GM21786 (cell line): Measurements from ENCODE around the gene CEACAM1.
"Not testable (repeated sequence)": the region's sequence is repeated elsewhere in the genome, so short reads cannot be mapped to it uniquely, and the experiment has no call there.

Experiments
- ATAC-seq: cut with Tn5 transposase; IDR thresholded peaks from one replicate; pipeline ENCODE4 v1.9.1; 2021; ENCODE audit not compliant: unreplicated experiment

The CEACAM1 gene

DNA sequence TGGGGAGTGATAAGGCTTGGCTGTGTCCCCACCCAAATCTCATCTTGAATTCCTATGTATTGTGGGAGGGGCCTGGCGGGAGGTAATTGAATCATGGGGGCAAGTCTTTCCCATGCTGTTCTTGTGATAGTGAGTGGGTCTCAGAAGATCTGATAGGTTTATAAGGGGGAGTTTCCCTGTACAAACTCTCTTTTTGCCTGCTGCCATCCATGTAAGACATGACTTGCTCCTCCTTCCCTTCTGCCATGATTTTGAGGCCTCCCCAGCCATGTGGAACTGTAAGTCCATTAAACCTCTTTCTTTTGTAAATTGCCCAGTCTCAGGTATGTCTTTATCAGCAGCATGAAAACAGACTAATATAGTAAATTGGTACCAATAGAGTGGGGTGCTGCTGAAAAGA is 20.8 kb upstream of the CEACAM1 start:
- ATAC-seq = not testable (repeated sequence)

DNA sequence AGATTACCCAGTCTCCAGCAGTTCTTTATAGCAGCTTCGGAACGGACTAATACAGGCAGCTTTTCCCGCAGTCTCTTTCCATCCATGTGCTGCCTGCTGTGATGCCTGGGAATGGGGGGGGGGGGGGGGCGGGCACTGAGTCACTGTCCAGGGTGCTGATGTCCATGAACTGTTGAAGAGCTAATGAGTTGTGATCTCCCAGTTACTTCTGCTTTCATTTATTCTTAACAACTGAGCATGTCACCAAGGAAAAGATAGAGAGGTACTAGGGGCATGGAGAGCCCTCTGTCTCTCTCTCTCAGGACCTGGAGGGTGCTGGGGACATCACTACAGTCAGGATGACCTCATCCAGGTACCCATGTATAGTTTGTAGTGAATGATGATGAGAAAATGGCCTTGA is 20.3 kb upstream of the CEACAM1 start:
- ATAC-seq = no peak

- ATAC-seq = no peak
Measured at GRCh38 chr19:42547929-42548328, 19.6 kb upstream of the CEACAM1 start.

DNA sequence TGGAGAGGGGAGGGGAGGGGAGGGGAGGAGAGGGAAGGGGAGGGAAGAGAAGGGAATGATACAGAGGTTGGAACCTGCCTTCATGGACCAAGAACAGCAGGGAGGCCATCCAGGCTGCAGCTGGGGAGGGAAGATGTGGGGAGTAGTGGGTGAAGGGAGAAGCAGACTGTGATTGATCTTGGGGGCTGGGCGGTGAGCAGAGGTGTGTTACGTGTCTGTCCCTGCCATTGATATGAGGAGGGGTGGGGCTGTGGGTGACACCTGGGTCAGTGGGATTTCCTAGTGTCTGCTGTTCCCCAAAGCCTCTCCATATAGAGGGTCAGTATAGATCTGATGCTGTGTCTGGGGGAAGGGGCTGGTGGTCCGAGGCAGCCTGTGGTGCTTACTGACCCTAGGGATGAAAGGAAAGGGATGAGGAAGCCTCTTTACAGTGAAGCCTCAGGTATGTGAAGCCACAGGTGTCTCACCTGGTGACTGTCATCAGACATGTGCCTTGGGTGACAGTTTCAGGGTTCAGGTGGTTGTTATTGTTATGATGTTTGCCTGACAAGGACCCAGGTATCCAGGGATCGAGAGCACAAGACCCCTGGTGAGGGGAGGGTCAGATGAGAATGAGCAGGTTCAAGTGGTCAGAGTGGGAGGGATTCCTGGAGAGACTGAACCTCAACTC is 18.7 kb upstream of the CEACAM1 start:
- ATAC-seq = no peak

GRCh38 chr19:42544146-42544545 is 15.9 kb upstream of the CEACAM1 start:
- no peak for ATAC-seq

- ATAC-seq = no peak
Measured at GRCh38 chr19:42542791-42543190, 14.5 kb upstream of the CEACAM1 start.

GRCh38 chr19:42540071-42540553 is 11.8 kb upstream of the CEACAM1 start:
- ATAC-seq = no peak

DNA sequence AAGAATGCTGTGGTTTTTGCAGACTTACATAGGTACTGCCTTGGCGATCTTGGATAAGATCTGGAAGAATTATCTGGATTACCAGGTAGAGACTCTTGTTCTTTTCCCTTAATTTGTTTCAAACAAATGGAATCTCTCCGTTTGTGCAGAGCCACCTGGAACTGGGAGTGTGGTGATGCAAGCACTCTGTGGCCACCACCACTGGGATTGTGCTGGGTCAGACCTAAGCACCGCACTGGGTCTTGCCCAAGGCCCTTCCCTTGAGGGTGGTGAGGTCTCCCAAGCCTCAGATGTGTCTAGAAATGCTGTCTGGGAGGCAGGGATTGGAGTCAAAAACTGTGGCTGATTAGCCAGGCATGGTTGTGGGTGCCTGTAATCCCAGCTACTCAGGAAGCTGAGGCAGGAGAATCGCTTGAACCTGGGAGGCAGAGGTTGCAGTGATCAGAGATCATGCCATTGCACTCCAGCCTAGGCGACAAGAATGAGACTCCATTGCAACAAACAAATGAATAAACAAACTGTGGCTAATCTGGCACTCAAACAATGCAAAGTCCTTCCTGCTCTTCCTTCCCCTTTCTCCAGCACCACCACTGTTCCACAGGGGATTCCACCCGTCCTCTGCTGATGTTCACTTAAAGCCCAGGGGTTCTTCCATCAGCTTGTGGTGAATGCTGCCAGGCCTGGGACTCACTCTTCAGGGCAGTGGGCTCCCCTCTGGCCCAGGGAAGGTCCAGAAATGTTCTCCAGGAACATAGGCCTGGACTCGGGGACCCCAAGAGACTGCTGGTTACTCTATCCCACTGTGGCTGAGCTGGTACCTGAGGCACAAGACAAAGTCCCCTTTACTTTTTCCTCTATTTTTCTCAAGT is 10.8 kb upstream of the CEACAM1 start:
- ATAC-seq = no peak

GRCh38 chr19:42535276-42535675 is 7.0 kb upstream of the CEACAM1 start:
- ATAC-seq = not testable (repeated sequence)

DNA sequence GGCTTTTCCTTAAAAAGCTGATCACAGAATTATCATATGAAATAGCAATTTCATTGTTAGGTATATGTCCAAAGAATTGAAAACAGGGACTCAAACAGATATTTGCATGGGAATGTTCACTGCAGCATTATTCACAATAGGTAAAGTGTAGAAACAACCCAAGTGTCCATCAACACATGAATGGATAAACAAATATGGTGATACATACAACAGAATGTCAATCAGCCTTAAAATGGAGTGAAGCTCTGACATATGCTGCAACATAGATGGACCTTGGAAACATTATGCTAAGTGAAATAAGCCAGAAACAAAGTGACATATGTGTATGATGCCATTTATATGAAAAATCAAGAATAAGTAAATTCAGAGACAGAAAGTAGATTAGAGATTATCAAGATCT is 6.1 kb upstream of the CEACAM1 start:
- ATAC-seq = no peak

- ATAC-seq = no peak
Measured at GRCh38 chr19:42532891-42533290, 4.6 kb upstream of the CEACAM1 start.

- no peak for ATAC-seq
Measured at GRCh38 chr19:42531313-42531712, 3.0 kb upstream of the CEACAM1 start.

DNA sequence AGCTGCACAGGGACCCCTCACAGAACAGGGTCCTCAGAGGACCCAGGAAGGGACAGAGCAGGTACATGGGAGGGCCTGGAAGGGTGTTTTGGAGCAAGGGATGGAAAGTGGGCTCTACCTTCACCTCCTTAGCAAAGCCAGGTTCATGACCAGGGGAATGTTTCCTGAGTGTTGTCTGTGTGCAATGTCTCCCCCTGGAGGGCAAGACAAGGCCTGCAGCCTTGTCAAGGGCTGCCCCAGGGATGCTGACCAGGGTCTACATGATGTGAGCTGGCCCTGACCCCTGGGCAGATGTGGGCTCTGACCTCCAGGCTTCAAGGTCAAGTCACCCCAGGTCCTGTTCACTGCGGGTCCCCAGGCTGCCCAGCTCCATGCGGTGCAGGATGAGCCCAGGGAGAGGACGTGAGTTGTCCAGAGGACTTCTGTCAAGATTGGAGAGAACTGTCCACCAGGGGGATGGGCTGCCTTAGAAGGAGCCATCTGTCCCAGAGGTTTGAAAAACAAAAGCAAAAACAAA is 1.0 kb upstream of the CEACAM1 start:
- ATAC-seq = no peak

- no peak for ATAC-seq
Measured at GRCh38 chr19:42524943-42525342, 3.3 kb downstream of the CEACAM1 start.

- ATAC-seq = no peak
Measured at GRCh38 chr19:42524250-42524649, 4.0 kb downstream of the CEACAM1 start.

DNA sequence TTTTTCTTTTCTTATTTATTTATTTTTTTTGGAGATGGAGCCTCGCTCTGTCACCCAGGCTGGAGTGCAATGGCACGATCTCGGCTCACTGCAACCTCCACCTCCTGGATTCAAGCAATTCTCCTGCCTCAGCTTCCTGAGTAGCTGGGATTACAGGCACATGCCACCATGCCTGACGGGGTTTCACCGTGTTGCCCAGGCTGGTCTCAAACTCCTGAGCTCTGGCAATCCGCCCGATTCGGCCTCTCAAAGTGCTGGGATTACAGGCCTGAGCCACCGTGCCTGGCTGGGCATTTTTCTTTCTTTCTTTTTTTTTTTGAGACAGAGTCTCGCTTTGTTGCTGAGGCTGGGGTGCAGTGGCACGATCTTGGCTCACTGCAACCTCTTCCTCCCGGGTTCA is 6.0 kb downstream of the CEACAM1 start:
- ATAC-seq = not testable (repeated sequence)

GRCh38 chr19:42521346-42522030 is 6.8 kb downstream of the CEACAM1 start:
- ATAC-seq = no peak

GRCh38 chr19:42519108-42519507 is 9.2 kb downstream of the CEACAM1 start:
- no peak for ATAC-seq

DNA sequence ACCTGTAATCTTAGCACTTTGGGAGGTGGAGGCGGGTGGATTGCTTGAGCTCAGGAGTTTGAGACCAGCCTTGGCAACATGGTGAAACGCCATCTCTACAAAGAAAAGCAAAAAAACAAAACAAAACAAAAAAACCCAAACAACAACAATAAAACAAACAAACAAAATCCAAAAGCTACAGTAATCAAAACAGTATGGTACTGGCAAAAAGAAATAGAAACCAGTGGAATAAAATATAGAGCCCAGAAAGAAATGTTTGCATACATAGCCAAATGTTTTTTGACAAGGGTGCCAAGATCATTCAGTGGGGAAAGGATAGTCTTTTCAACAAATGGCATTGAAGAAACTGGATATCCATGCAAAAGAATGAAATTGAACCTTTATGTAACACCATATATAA is 11.5 kb downstream of the CEACAM1 start:
- ATAC-seq = no peak

DNA sequence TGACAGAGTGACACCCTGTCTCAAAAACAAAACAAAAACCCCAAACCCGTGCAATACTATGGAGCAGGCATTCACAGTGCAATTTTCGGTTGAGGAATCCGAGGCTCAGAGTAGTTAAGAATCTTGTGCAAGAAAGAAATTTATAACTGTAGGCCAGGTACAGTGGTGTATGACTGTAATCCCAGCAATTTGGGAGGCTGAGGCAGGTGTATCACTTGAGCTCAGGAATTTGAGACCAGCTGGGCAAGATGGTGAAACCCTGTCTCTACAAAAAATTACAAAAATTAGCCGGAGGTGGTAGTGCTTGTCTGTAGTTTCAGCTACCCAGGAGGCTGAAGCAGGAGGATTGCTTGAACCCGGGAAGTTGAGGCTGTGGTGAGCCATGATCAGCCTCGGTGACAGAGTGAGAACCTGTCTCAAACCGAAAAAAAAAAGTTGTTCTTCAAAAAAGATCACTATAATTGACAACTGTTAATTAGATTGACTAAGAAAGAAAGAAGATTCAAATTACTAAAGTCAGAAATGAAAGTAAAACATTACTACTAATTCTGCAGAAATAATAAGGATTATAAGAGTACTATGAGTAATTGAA is 12.9 kb downstream of the CEACAM1 start:
- ATAC-seq = no peak

DNA sequence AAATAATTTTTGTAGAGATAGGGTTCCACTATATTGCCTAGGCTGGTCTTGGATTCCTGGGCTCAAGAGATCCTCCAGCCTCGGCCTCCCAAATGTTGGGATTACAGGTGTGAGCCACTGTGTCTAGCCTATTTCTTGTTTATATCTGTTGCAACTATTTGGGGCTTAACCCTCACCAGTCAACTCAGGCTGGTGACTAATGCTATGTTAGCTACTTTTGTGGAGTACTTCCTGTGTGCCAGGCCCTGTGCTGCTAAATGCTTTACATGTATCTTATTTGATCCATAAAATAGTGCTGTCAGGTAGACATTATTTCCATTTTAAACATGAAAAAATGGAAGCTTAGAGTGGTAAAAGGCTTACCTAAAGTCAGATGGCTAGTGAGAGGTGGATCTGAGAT is 13.8 kb downstream of the CEACAM1 start:
- ATAC-seq = no peak
